ENCODE results near the gene SNX9.
"Not testable (repeated sequence)": the region's sequence is repeated elsewhere in the genome, so short reads cannot be mapped to it uniquely, and the experiment has no call there.

SNX9 gene

GRCh38 chr6:157929076-157929475, 106.0 kb downstream of the SNX9 start:
- DNase-seq, result no peak

DNA sequence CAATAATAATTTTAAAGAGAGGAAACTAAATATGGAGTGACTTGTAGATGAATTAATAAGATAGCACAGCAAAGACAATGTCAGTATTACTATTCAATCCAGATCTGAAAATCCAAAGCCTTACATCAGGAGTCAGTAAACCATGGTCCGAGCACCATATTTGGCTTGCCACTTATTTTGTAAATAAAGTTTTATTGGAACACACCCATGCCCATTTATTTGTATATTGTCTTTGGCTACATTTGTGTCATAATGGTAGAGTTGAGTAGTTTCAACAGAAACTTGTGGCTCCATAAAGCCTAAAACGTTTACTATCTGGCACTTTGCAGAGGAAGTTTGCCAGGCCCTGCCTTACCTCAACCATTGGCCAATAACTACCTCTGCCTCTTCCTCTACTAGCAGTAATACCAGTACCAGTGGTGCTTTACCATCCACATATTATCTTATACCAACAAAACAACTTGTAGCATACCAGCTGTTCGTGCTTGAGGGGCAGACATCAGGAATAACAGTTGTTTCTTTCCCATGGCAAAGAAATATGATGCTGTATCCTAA, 106.8 kb downstream of the SNX9 start:
- DNase-seq, result no peak

- DNase-seq, result no peak
These were observed 112.7 kb downstream of the SNX9 start for GRCh38 chr6:157935786-157936185.

GRCh38 chr6:157937318-157937717, 114.3 kb downstream of the SNX9 start:
- DNase-seq, result no peak

GRCh38 chr6:157937916-157938315, 114.9 kb downstream of the SNX9 start:
- DNase-seq, result no peak

GRCh38 chr6:157940375-157941036, 117.5 kb downstream of the SNX9 start:
- DNase-seq, result not testable (repeated sequence)

DNA sequence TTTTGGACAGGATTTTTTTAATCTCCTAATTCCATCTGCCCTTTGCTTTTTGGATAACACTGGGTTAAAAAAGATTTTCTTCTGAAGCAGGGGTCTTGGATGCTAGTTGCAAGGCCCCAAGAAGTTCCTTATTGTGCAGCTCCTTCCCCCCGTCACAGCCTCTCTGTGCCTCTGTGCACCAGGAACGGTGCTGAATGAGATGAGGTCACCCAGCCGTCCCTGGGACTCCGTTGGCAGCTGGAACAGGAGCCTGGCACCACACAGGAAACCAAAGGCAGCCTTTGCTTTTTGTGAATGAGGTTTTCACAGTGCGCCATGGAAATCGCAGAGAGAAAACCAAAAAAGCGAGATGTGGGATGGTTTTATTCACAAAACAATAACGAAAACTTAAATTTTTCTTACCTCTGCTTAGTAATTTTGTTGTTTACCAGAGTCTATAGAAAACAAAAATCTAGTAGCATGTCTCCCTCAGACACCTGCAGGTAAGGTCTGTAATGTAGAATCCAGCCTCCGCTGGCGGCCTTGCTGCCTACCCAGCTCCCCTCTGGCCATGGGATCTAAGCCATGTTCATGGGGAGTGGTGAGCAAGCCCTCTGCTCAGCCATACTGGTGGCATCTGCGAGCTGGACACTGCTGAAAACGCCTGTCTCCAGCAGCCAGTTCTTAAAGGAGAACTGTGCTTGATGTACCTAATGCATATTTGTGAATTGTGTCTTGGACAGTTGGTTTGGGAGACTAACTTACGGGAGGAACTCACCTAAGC, 118.2 kb downstream of the SNX9 start:
- DNase-seq, result no peak

- no peak for DNase-seq
These were observed 119.3 kb downstream of the SNX9 start for GRCh38 chr6:157942351-157942750.

GRCh38 chr6:157943249-157943963, 120.4 kb downstream of the SNX9 start:
- DNase-seq, result peak in 1 of 3 experiments; percentile 10

DNA sequence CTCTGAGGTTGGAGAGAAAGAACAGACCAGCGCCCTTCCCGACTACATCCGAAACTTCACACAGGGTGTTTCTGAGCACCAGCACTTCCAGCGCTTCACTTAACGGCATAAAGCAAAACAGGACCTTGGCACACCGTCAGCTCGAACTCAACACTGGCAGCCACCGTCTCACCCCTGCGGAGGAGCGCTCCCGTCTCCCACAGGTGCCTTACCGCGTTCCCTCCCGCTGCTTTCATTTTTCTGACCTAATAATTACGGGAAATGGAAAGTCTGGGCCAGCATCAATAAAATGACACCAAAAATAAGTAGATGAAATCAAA, 120.9 kb downstream of the SNX9 start:
- DNase-seq, result no peak

DNA sequence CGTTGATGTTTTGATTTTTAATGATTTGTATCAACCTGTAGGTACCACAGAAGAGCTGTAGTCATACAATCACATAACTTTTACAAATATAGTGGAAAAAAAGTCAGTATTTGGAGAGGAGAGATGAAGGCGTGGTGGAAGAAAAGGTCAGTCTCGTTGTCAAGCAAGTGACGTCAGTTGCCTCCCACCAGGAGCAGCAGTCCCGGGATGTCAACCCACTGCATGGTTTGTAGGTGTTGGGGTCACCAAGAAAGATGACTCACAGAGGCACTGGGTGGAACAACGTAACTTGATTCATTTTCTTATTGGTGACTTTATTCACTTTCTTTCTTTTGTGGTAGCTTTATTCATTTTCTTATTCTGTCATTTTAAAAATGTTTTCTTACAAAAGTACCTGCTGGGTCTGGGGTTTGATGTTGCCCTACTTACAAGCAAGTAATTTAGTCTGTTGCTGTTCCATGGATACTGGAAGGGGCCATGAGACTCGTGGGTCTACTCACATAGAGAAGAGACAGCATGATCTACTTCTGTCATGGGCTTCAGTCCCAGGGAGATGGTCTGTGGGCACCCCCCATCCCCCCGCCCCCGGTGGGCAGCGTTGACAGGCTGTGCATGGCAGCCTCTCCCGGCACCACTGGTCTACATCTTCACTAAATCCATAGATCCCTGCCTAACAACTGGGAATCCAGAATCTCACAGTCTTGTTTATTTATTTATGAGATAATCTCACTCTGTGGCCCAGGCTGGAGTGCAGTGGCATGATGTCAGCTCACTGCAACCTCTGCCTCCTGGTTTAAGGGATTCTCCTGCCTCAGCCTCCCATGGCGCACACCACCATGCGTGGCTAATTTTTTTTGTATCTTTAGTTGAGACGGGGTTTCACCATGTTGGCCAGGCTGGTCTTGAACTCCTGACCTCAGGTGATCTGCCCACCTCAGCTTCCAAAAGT, 122.2 kb downstream of the SNX9 start:
- no peak for DNase-seq

GRCh38 chr6:157946053-157946617, 123.1 kb downstream of the SNX9 start:
- no peak for DNase-seq

GRCh38 chr6:157946865-157947532, 124.0 kb downstream of the SNX9 start:
- DNase-seq, result peak in 1 of 3 experiments; percentile 48

- not testable (repeated sequence) for DNase-seq
These were observed 127.9 kb downstream of the SNX9 start for GRCh38 chr6:157950899-157951298.

DNA sequence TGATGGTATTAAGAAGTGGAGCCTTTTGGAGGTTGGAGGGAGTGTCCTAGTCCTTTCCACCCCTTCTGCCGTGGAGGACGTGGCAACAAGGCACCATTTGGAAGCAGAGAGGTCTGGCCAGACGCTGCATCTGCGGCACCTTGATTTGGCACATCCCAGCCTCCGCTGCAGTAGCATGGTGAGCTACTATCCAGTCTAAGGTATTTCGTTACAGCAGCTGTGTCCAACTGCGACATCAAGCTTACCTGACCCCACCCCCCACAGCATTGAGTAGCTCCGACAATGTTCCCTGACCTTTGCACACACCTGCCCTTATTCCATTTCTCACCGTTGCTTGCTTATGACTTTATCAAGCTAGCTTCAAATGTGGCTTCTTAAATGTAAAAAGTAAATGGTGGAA, 128.8 kb downstream of the SNX9 start:
- DNase-seq, result no peak

DNA sequence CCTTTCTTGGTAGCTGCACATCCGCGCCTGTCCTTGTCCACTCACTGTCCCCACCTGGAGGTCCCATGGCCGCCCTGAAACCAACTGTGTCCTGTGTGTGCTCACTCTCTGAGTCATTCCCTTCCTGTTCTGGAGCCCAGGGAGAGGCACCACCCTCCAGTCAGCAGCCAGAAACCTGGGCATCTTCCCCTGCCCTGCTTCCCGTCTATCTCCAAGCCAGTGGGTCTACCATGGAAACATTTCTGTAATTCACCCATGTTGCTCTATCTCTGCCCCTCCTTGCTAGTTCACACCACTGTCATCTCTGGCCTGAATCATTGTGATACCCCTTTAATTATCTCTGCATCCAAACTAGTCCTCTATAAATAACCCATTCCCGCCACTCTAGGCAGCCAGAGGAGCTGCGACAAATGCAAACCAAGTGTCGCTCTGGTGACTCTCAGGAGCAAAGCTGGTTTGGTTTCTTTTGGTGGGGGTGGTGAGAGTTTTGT, 129.9 kb downstream of the SNX9 start:
- no peak for DNase-seq

- DNase-seq, result peak in 1 of 3 experiments; percentile 52
These were observed 130.6 kb downstream of the SNX9 start for GRCh38 chr6:157953580-157954091.

GRCh38 chr6:157954150-157955117, 131.4 kb downstream of the SNX9 start:
- peak in 2 of 3 experiments; percentile 61 to 73 for DNase-seq

- DNase-seq, result no peak
These were observed 132.6 kb downstream of the SNX9 start for GRCh38 chr6:157955675-157956074.
